HCEC 1CT (cell line): ENCODE results near the gene PSD4.
A peak's percentile ranks its signal among the peaks of the same experiment; 100 is the strongest.

Experiments used
- DNase-seq: peaks from one replicate; pipeline ENCODE4 v3.0.0-alpha.2; 2017

Gene PSD4

DNA sequence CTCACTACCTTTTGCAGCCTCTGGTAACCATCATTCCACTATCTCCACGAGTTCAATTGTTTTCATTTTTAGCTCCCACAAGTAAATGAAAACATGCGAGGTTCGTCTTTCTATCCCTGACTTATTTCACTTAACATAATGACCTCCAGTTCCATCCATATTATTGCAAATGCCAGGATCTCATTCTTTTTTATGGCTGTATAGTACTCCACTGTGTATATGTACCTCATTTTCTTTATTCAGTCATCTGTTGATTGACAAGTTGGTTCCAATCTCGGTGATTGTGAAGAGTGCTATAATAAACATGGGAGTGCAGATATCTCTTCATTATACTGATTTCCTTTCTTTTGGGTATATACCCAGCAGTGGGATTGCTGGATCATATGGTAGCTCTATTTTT is 29.5 kb upstream of the PSD4 start:
- DNase-seq: no peak

DNA sequence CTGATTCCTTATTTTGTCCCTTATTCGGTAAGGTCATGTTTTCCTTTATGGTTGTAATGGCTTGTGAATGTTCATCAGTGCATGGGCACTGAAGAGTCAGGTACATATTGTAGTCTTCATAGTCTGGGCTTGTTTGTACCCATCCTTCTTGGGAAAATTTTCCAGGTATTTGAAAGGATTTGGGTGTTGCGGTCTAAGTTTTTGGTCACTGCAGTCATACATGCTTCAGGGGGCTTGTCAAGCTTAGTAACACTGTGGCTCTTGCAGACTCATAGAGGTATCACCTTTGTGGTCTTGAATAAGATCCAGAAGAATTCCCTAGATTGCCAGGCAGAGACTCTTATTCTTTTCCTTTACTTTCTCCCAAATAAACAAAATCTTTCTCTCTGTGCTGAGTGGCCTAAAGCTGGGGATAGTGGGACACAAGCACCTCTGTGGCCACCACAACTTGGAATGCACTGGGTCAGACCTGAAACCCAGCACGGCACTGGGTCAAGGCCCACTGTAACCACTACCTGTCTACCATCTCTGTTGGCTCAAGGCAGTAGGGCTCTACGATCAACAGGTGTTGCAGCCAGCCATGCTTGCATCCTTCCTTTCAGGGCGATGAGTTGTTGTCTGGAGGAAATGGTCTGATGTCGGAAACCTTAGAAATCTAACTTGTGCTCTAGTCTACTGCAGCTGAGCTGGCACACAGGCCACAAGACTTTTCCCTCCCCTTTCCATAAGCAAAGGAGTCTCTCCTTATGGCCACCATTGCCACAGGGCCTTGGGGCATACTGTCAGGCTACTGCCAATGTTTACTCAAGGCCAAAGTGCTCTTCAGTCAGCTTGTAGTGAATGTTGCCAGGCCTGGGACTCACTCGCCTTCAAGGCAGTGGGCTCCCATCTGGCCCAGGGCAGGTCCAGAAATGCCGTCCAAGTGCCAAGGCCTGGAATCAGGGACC is 24.9 kb upstream of the PSD4 start:
- no peak for DNase-seq

DNA sequence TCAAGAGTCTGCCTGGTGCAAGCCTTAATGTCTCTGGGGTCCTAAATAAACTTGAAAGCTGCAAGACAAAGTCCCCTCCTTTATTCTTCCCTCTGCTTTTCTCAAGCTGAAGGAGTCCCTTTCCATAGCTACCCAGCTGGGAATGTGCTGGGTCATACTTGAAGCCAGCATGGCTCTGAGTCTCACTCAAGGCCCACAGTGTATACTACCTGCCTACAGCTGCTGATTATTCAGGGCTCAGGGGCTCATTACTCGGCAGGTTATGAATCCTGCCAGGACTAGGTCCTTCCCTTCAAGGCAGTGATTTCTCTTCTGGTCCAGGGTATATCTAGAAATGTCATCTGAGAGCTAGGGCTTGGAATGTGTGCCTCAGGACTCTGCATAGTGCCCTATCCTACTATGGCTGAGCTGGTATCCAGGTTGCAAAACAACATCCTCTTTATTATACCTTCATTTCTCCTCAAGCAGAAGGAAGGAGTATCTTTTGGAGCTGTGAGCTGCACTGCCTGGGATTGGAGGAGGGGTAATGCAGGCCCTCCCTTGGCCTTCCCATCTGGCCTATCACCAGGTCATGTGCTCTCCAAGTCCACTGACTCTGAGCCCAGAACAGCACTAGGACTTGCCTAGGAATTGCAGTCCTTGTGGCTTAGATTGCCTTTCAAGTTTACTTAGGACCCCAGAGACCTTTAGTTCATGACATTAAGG is 24.1 kb upstream of the PSD4 start:
- DNase-seq: no peak

DNA sequence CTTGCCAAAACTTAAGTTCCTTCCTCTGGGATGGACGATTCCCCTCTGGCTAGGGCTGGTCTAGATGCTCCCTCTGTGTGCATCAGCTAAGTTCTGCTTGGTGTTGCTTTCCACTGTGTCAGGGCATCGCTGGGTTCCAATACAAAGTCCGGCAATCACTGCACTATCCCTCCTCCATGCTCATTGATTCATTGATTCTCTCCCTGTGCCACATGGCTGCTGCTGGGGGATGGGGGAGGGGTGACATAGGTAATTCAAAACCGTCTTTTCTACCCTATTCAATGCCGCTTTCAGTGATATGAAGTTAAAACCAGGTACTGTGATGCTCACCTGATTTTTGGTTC is 23.5 kb upstream of the PSD4 start:
- no peak for DNase-seq

GRCh38 chr2:113155331-113155730 is 18.4 kb upstream of the PSD4 start:
- no peak for DNase-seq

DNA sequence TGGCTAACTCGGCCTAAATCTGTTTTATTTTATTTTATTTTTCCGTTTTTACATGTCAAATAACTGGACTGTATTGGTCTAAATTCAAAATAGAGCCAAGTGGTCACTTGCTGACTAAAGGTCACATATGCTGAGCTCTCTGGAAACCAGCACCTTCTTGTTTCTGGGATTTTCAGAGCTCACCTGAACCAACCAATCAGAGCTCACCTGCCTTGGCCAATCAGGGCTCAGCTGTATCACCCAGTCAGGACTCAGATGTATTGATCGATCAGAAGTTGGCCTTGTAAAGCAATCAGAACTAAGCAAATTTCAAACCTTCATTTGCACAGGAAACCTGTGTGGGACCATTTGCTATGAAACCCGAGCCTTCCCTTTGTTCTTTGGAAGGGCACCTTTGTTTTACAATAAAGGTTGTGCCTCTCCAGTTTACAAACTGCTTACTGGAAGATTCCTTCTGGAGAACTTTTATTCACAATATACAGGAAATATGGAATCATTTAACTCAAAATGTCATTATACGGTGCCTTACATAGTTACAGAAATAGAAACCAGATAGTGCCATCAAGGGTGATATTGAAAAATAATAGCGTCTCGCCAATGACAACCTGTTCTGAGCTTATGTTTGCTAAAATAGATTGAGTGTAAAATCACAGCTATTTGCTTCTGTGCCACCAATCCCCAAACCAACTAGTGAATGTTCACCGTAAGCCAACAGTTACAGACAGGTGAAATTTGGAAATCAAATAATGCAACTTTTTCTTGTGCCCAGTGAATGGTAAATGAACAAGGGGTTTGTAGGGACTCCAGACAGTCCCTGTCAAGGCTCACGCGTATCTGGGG is 17.3 kb upstream of the PSD4 start:
- no peak for DNase-seq

GRCh38 chr2:113157118-113157896 is 16.5 kb upstream of the PSD4 start:
- DNase-seq: no peak

- peak; percentile 84 for DNase-seq
Observed at GRCh38 chr2:113157897-113158753, 15.6 kb upstream of the PSD4 start.

DNA sequence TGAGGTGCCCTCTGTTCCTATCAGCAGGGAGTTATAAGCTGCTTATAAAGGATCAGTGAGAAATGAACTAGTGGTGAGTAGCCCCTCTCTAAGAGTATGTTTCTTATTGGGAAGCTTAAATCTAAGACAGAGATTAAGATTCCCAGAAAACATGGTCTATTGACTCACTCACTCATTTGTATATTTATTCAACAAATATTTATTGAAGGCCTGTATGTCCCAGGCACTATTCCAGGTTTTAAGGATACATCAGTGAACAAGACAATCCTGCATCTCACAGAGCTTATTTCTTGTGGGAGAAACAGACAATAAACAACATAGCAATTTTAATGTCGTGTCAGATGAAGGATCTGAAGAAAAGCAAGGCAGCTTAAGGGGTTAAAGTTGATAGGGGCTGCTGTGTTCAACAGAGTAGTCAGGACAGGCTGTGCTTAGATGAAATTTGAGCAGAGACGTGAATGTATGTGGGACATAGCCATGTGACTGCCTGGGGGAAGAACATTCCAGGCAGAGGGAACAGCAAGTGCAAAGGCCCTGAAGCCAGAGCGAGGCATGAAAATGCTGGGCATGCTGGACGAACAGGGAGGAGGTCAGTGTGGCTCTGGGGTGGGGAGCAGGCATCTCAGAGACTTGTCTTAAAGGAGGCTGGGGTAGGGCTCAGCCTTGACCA is 14.8 kb upstream of the PSD4 start:
- peak; percentile 81 for DNase-seq

DNA sequence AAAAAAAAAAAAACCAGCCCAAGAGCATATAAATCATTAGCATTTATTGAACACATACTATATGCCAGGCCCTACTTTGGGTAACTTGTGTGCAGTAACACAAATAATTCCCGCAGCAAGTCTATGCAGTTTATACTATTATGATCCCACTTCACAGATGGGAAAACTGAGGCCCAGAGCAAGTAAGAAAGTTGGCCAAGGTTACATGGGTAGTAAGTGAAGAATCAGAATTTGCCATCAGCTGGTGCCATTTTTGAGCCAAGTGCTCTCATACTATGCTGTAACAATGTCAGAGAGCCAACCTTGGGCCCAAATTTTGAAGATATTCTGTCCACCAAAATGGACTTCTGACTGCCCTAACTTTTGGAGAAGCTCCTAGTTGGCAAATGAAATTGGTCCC is 13.5 kb upstream of the PSD4 start:
- no peak for DNase-seq

DNA sequence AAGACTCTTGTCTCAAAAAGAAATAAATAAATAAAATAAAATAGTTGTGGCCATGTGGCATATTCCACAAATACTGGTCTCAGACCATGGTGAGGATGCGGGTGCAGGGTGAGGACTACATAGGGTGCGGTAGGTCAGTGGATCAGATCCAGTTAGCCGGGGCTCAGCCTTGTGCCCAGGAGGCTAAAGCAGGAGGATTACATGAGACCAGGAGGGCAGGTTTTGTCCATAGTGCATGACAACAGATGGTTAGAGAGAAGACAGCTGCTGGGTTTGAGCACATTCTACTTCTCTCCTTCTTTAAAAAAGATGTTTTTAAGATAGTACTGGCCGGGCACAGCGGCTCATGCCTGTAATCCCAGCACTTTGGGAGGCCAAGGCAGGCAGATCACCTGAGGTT is 12.8 kb upstream of the PSD4 start:
- DNase-seq: no peak

DNA sequence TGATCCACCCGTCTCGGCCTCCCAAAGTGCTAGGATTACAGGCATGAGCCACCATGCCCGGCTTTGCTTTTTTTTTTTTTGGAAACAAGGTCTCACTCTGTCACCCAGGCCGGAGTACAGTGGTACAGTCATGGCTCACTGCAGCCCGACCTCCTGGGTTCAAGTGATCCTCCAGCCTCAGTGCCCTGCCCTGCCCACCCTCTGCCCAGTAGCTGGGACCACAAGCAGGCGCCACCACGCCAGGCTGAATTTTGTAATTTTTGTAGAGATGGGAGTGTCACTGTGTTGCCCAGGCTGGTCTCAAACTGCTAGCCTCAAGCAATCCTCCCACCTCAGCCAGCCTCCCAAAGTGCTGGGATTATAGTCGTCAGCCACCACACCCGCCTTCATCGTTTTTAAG is 11.6 kb upstream of the PSD4 start:
- no peak for DNase-seq

DNA sequence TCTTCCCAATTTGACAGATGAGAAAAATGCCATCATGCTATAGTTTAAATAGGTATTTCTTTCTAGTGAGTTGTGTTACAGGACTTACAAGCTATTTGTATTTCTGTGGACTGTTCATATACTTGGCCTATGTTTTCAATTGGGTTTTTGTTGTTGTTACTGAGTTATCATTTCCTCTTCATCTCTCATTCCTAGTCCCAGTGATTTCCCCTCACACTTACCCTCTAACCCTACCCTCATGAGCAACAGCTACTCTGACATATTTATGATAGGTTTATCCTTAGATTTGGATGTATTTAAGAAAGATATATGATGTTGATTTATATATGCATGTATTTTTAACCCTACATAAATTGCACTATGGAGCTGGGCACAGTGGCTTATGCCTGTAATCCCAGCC is 10.9 kb upstream of the PSD4 start:
- DNase-seq: no peak

- DNase-seq: no peak
Observed at GRCh38 chr2:113164215-113164929, 9.4 kb upstream of the PSD4 start.

- DNase-seq: no peak
Observed at GRCh38 chr2:113164930-113165585, 8.7 kb upstream of the PSD4 start.

GRCh38 chr2:113166187-113166645 is 7.6 kb upstream of the PSD4 start:
- no peak for DNase-seq

- DNase-seq: no peak
Observed at GRCh38 chr2:113167115-113167932, 6.4 kb upstream of the PSD4 start.

DNA sequence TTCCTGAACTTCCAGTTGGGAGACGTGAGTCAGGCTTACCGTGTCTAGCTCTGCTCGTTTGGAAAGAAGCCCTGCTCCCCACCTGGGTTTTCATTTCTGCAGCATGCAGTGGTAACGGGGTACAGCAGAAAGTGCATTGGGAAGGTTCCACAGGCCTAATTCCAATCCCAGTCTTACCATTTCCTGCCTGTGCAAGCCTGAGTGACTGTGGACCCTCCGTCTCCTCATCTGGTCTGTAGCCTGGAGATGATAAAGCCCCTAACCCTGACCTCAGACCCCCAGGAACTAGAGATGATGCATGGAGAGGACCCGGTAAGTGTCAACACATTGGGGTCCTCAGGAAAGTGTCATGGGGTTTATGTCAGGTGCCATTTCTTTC is 5.8 kb upstream of the PSD4 start:
- no peak for DNase-seq

DNA sequence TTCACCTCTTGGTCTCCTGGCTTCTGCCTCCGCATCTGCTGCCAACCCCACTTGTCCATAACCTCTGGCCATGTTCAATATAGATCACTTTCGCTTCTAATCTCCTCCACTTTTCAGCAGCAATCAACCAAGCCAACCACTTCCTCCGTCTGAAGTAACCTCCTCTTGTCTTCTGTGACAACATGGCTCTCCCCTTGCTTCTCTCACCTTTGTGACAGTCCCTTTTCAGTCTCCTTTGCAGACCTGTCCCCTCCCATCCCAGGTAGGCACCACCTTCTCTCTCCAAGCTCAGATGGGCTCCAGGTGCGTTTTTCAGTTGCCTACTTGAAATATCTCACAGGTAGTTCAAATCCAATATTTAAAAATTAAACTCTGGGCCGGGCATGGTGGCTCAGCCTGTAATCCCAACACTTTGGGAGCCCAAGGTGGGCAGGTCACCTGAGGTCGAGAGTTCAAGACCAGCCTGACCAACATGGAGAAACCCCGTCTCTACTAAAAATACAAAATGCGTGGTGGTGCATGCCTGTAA is 4.7 kb upstream of the PSD4 start:
- DNase-seq: no peak
